ENCODE measurements around the gene OSBPL6.

- TF ChIP-seq, protein P1, sequence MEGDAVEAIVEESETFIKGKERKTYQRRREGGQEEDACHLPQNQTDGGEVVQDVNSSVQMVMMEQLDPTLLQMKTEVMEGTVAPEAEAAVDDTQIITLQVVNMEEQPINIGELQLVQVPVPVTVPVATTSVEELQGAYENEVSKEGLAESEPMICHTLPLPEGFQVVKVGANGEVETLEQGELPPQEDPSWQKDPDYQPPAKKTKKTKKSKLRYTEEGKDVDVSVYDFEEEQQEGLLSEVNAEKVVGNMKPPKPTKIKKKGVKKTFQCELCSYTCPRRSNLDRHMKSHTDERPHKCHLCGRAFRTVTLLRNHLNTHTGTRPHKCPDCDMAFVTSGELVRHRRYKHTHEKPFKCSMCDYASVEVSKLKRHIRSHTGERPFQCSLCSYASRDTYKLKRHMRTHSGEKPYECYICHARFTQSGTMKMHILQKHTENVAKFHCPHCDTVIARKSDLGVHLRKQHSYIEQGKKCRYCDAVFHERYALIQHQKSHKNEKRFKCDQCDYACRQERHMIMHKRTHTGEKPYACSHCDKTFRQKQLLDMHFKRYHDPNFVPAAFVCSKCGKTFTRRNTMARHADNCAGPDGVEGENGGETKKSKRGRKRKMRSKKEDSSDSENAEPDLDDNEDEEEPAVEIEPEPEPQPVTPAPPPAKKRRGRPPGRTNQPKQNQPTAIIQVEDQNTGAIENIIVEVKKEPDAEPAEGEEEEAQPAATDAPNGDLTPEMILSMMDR (IDR thresholded peaks at IDR 0.05 in 4 of 5, conservative IDR thresholded peaks at IDR 0.05 in 1 of 5): no peak
- TF ChIP-seq POLR2A (IDR thresholded peaks at IDR 0.05): no peak
These were observed 185.1 kb downstream of the OSBPL6 start for GRCh38 chr2:178379162-178380004.

All from gastrocnemius medialis (tissue), 4 donors.